B cell (primary cell): Measurements from ENCODE around the gene DPM1.

ENCODE experiments used
- EZH2 ChIP-seq: IDR thresholded peaks from 2 replicates; pipeline ENCODE4 v1.6.1; 2012; ENCODE audit warnings: borderline replicate concordance, low read depth, mild to moderate bottlenecking, moderate library complexity, low read length; ENCODE audit not compliant: insufficient read depth, poor library complexity, severe bottlenecking
- TF ChIP-seq, protein P1 (sequence below): fragments of 200-600 bp; IDR thresholded peaks from one replicate; pipeline ENCODE4 v1.8.0; 2022; ENCODE audit warnings: antibody characterized with exemption, mild to moderate bottlenecking

DNA sequence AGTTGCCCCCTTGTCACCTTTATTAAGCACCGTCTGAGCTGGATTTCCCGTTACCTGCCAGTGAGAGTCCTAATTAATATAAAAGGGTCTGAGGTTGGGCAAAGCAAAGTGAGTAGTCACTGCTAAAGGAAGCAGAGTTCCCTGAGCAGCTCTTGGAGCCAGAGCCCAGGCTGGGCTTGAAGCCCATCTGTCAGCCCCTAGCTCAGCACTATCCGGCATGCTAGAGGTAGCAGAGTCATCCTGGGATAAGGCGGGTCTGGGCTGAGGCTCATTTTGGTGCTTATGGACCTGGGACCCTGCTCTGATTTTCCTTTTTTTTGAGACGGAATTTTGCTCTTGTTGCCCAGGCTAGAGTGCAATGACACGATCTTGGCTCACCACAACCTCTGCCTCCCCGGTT is 73.3 kb downstream of the DPM1 start:
- TF ChIP-seq, protein P1, sequence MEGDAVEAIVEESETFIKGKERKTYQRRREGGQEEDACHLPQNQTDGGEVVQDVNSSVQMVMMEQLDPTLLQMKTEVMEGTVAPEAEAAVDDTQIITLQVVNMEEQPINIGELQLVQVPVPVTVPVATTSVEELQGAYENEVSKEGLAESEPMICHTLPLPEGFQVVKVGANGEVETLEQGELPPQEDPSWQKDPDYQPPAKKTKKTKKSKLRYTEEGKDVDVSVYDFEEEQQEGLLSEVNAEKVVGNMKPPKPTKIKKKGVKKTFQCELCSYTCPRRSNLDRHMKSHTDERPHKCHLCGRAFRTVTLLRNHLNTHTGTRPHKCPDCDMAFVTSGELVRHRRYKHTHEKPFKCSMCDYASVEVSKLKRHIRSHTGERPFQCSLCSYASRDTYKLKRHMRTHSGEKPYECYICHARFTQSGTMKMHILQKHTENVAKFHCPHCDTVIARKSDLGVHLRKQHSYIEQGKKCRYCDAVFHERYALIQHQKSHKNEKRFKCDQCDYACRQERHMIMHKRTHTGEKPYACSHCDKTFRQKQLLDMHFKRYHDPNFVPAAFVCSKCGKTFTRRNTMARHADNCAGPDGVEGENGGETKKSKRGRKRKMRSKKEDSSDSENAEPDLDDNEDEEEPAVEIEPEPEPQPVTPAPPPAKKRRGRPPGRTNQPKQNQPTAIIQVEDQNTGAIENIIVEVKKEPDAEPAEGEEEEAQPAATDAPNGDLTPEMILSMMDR, result no peak
- TF ChIP-seq EZH2, result no peak
